GM04503 (cell line): ENCODE measurements around the gene LMNA.
"Not testable (repeated sequence)": the region's sequence is repeated elsewhere in the genome, so short reads cannot be mapped to it uniquely, and the experiment has no call there.

ENCODE experiments used
- DNase-seq: peaks from one replicate; pipeline ENCODE4 v3.0.0-alpha.2; 2012; ENCODE audit warnings: low read depth

Gene LMNA

DNA sequence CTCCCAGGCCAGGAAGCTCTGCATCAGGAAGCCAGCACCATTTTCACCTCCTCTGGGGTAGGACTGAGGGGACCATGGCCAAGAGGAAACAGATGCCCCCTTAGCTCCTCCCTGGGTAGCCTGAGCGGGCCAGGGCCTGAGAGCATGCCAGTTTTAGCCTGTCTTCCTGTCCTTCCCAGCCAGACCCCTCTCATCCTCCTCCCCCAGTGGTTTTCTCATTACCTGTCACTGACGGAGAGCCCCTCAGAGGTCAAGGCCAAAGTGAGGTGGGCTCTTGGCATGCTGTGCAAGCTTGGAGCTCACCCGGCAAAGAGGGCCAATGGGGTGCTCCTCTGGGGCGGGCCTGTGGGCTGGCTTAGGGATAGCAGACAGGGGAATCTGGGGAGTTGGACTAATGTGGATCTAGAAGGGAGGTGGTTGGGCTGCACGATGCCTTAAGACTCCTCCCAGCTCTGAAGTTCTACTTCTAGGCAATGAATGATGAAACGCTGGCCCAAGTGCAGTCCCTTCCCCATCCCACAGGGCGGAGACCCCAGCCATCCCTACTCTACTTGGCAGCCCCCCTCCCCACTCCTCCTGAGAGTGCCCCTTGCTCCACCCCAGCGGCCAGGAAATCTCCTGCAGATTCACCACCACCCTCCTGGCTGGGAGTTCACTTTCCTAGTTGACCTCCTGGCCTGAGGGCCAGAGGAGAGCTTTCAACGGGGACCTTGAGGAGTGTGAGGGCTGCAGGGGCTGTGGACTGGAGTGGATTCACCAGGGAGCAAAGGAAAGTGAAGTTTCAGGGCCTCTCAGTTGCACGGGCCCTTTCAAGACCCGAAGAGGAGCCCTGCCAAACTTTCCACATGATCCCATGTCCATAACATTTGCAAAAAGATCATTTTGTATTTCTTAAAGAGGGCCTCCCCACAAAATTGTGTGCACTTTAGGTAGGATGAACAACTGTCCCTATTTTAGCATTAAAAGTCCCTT is 9.4 kb upstream of the LMNA start:
- no peak for DNase-seq

DNA sequence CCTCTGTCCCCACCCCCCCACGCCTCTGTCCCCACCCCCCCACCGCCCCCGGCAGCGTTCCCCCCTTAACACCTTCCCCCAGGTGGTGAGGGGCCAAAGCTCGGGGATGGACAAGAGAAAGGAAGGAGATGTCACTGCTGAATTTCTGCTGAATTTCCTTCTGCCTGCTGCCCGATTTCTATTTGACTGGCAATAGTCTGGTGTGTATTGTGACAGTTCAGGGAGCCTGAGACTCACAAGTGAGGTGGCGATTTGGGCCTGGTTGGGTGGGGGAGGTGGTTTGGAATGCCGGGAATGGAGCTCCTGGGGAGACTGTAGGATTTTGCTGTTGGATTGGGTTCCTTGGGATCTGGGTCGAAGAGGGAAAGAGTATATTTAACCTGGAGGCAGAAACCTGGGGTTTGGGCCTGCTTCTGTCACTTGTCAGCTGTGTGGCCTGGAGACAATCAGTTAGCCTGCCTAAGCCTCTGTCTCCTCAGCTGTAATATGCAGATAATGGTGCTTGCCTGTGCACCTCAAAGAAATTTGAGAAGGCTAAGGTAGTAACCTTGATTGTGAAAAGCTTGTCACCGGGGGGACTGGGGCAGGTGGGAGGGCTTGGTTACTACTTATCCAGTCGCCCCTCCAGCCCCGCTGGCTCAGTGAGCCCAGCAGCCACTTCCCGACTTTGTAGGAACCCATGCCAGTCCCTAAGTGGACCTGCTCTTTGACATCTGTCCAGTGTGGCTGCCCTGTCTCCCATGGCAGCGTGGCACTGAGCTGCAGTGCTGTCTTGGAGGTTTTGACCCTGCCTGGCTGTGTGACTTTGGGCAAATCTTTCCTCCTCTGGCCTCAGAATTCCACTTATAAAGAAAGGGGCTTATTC is 7.7 kb upstream of the LMNA start:
- no peak for DNase-seq

DNA sequence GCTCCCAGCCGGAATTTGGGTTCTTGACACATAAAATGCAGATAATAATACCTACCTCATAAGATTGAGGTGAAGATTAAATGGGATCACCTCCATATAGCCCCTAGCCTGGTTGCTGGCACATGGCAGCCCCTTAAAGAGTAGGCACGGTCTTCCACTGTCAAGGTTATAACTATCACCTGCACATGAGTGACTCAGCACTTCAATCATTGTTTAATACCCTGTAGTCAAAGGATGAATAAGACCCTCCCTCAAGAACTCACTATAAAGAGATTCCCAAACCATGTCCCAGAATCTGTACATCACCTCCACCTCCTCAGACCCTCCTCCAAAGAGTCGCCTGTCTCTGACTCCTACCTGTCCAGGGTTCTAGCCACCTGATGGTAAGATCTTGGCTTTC is 6.5 kb upstream of the LMNA start:
- no peak for DNase-seq

DNA sequence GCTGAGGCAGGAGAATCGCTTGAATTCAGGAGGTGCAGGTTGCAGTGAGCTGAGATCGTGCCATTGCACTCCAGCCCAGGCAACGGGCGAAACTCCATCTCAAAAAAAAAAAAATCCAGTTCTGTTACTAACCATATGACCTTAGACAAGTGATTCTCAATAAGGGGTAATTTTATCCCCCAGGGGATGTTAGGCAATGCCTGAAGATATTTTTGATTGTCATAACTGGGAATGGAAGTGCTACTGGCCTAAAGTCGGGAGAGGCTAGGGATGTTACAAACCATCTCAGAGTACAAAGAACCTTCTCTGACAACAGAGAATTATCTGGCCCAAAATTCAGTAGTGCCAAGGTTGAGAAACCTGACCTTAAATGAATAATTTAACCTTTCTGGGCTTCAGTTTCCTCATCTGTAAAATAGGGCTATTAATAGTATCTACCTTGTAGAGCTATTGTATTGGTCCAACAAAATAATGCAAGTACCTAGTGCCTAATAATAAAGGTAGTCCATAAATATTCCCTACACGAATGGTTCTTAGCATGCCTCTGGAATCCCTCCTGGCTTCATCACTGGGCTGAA is 5.8 kb upstream of the LMNA start:
- DNase-seq, result no peak

DNA sequence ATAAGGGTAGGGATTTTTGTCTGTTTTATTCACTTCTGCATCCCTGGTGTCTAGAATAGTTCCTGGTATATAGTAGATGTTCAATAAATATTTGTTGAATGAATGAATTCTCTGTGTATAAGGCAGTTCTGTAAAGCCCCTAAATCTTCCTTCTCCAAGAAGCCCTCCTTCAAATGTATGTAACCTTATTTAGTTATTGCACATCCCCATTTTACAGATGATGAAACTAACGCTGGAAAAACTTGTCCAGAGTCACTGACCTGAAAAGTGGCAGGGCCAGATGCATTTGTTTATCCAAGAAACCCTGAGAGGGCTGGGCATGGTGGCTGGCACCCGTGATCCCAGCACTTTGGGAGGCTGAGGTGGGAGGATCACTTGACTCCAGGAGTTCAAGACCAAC is 4.3 kb upstream of the LMNA start:
- no peak for DNase-seq

DNA sequence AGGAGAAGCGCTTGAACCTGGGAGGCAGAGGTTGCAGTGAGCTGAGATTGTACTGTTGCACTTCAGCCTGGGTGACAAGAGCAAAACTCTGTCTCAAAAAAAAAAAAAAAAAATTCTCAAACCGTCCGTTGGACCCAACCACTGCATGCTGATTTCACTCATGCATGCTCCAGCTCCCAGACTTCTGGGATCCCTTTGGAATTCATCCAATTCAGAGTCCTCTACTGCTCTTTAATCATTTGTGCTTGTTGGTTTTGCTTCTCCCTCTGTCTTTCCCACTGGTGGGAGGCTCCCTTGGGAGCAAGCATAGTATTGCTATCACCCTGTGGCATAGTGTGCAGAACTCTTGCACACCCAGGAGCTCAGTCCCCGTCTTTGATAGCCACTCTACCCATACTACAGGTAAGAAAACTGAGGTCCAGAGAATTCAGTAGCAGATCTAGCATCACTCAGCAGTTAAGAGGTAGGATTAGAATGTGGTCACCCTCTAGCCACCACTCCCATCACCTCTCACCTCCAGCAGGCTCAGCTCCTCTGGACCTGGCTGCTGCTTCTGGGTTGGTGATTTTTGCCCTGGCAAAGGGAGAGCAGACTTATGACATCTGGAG is 3.1 kb upstream of the LMNA start:
- no peak for DNase-seq

DNA sequence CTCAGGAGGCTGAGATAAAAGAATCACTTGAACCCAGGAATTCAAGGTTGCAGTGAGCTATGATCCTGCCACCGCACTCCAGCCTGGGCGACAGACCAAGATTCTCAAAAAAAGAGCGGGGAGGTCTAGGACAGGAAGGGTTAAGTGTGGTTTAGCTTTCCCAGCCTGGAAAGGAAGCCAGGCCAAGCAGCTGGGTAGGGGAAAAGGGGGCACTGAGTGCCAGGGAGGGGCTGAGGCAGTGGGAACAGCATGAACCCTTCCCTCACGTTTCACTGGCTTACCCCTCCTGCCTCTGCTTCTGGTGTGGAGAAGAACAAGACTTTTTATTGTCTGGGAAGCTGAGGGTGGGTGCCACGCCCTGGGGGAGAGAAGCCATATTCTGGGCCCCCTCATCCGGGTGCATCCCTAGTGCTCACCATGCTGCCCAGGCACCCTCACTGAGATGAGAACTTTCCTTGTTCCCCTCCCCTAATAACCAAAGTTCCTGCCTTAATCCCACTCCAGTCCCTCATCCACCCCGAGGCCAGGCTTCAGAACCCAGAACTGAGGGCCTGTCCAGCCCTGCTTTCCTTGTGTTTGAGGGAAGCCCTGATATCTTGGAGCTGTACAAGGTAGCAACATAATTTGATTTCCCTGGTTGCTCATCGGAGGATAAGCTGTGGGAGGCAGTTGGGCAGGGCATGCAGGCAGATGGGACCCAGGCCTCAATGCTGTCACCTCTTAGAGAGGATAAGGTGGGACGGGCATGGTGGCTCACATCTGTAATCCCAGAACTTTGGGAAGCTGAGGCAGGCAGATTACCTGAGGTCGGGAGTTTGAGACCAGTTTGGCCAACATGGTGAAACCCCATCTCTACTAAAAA is 2.0 kb upstream of the LMNA start:
- no peak for DNase-seq

DNA sequence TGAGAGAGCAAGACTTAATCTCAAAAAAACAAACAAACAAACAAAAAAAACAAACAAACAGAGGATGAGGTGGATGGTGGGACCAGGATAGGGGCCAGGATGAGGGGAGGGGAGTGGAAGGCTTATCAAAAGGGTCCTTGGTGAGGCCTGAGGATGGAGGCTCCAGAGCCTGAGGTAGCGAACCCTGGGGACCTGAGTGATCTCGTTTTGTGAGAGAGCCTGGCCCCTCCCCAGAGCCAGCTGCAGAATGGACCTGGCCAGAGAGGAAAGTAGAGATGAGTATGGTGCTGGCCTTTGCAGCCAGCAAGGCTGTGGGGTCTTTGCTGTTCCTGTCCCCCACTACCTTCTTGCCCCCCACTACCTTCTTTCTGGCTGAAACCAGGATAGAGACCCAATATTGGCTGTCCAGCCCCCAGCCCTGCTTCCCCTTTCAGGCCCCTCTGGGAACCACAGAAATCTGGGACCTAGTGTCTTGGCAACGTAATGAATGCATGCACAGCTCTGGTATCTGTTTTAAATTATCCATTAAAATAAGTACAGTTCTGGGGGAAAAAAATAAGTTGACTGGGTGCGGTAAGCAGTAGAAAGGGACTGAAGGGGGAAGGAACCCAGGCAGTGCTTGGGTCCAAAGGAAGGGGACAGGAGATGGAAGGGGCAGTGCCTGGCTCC is 1.1 kb upstream of the LMNA start:
- DNase-seq, result no peak

DNA sequence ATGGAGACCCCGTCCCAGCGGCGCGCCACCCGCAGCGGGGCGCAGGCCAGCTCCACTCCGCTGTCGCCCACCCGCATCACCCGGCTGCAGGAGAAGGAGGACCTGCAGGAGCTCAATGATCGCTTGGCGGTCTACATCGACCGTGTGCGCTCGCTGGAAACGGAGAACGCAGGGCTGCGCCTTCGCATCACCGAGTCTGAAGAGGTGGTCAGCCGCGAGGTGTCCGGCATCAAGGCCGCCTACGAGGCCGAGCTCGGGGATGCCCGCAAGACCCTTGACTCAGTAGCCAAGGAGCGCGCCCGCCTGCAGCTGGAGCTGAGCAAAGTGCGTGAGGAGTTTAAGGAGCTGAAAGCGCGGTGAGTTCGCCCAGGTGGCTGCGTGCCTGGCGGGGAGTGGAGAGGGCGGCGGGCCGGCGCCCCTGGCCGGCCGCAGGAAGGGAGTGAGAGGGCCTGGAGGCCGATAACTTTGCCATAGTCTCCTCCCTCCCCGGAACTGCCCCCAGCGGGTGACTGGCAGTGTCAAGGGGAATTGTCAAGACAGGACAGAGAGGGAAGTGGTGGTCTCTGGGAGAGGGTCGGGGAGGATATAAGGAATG is 505 bp downstream of the LMNA start:
- no peak for DNase-seq

DNA sequence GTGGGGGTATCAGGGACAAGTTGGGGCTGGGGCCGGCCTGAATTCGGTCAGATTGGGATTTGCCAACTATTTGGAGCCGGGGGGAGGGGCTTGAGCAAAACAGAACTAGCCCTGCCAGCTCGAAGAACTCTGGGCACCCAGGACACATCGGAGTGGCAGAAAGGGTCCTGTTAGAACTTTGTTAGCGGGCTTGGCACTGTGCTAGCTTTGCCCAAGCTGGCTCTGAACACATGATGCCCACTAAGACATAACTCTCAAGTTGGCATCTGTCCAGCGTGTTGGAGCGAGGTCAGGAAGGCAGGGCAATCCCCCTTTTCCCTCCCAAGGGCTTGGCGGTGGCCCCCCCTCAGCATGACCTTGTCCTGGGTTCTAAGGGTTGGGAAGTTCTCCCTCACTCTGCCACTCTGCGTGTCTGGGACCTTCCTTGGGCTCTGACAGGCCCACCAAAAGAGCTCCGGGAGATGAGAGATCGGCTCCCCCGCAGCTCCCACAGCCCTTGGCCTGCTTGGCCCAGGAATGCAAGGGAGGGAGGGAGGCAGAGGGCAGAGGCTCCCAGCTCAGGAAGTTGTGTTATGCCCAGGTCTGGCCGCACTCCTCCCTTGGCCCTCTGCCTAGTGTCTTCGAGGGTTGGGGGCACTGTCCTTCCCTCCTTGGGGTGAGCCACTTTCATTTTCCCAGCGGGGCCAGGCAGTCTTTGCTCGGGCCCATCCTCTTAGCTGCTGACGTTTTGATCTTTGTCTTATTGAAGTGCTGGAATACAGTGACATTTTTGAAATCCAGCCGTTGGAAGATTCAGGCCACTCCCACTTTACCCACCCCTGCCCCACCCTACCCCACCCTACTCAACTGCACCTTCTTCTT is 1.2 kb downstream of the LMNA start:
- DNase-seq, result peak; percentile 31

DNA sequence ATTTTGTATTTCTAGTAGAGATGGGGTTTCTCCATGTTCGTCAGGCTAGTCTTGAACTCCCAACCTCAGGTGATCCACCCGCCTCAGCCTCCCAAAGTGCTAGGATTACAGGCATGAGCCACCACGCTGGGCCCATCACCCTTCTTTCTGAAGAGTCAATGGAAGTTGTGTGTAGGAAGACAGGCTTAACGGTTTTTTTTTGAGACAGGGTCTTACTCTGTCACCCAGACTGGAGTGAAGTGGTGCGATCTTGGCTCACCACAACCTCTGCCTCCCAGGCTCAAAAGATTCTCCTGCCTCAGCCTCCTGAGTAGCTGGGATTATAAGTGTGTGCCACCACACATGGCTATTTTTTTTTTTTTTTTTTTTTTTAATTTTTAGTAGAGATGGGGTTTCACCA is 2.2 kb downstream of the LMNA start:
- DNase-seq, result not testable (repeated sequence)

DNA sequence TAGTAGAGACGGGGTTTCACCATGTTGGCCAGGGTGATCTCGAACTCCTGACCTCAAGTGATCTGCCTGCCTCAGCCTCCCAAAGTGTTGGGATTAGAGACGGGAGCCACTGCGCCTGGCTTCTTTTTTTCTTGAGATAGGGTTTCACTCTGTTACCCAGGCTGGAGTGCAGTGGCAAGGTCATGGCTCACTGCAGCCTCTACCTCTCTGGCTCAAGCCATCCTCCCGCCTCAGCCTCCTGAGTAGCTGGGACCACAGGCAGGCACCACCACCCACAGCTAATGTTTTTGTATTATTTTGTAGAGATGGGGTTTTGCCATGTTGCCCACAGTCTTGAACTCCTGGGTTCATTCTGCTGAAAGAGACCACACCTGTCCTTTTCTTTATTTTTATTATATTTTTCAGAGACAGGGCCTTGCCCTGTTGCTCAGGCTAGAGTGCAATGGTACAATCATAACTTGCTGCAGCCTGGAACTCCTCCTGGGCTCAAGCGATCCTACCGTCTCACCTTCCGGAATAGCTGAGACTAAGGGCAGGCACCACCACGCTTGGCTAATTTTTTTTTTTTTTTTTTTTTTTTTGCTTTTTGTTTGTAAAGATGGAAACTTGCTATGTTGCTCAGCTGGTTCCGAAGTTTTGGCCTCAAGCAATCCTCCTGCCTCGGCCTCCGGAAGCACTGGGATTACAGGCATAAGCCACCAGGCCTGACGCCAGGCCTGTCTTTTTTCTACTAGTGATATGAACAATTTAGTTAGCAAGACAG is 3.1 kb downstream of the LMNA start:
- no peak for DNase-seq

DNA sequence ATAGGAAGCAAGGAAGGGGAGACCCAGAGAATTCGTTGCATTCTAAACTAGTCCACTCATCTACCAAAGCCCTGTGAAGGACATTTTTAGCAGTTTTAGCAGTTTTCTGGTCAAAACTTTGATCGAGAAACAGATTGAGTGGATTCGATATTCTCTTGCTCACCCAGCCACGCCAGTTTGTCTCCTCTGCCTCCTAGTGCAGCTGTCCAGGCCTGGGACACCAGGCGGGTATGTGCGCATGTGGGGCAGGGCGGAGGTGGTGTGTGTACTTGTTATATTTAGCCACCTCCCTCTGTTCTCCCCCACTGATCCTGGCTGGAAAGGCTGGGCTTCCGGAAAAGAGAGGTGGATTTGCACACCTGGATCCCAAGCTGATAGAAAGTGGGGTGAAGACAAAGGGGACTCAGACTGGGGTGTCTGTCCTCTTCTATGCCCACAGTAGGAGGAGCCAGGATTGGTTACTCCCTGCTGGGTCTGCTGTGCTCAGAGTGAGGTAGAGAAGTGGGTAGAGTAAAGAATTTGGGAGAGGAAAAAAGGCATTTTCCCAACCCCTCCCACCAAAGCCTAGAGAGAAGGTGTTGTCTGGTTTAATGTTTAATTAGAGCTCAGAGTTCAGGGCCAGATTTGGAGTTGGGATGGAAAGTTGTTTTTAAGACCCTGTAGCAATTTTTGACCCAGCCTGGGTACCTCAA is 3.8 kb downstream of the LMNA start:
- no peak for DNase-seq

DNA sequence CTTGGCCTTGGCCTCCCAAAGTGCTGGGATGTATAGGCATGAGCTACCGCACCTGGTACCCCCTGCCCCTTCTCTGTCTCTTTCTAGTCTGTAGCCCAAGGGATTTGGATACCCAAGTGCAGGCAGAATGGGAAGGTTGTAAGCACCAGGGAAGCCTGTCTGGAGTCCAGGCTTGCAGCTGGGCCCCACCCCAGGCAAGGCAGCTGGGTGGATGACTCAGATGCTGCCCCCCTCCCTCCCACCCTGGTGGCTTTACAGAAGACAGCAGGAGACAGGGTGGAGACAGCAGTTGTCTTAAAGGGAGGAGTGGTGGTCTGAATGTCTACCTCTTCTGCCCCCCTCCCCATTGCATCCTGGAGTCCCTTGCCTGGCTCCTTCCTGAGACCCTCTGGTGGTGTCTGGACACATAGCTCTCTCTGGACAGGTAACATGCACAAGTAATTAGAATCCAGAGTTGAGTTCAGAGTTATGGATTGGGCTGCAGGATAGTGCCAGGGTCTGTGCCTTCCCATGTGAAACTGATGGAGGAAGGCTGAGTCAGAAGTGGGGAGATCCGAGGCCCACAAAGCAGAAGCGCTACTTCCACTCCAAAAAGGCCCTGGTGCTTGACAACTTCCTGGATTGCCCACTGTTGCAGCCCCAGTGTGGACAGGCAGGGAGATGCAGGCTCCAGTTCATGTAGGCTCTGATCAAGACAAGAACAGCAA is 5.1 kb downstream of the LMNA start:
- no peak for DNase-seq

DNA sequence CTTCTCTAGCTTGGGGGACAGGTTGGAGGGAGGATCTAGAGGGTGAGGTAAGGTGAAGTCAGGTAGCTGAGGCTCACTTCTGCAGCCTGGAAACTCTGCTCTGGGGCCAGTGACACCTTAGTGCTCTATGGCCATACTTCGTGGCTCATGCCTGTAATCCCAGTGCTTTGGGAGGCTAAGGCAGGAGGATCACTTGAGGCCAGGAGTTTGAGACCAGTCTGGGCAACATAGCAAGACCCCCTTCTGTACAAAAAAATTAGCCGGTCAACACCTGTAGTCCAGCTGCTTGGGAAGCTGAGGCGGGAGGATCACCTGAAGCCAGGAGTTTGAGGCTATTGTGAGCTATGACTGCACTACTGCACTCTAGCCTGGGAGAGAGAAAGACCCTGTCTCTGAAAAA is 5.8 kb downstream of the LMNA start:
- no peak for DNase-seq

DNA sequence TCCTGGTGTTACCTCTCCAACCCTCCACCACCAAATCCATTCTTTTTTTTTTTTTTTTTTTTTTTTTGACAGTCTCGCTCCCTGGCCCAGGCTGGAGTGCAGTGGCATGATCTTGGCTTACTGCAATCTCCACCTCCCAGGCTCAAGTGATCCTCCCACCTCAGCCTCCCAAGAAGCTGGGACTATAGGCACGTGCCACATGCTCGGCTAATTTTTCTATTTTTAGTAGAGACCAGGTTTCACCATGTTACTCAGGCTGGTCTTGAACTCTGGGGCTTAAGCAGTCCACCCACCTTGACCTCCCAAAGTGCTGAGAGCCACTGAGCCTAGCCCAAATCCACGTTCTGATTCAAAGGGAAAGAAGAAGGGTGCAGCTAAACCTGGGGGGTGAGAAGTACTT is 6.5 kb downstream of the LMNA start:
- not testable (repeated sequence) for DNase-seq

DNA sequence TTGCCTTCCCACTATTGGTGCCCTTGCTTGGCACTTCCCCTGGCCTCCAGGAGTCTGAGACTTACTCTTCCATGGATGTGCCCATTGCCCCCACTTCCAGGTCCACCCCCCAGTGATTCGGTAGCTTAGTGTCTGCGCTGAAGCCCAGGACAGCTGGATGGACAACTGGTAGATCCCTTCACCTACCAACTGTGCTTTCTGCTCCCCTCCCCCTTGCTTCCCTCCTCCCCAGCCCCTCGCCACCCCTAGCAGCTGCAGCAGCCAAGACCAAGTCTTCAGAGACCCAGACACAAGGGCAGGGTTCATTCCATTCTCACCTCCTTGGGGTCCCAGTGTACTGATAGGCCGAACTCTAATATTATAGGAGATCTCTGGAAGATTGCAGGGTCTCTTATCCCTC is 6.9 kb downstream of the LMNA start:
- no peak for DNase-seq
